GM12865 (cell line): ENCODE results near the gene LRRC39.

Source experiments
- DNase-seq: peaks from one replicate; pipeline ENCODE4 v3.0.0; 2010; ENCODE audit warnings: low read depth
- H3K4me3 ChIP-seq: 2 replicates; pipeline ENCODE4 v1.5.1; 2011; ENCODE audit warnings: mild to moderate bottlenecking, low read depth, low read length, control low read depth
- TF ChIP-seq, protein P1 (sequence below): IDR thresholded peaks from 2 replicates; pipeline ENCODE4 v1.5.1; 2011; ENCODE audit warnings: low read length, control low read depth, low read depth, inconsistent platforms; ENCODE audit not compliant: insufficient read depth; ENCODE audit errors: missing control alignments

The LRRC39 gene

DNA sequence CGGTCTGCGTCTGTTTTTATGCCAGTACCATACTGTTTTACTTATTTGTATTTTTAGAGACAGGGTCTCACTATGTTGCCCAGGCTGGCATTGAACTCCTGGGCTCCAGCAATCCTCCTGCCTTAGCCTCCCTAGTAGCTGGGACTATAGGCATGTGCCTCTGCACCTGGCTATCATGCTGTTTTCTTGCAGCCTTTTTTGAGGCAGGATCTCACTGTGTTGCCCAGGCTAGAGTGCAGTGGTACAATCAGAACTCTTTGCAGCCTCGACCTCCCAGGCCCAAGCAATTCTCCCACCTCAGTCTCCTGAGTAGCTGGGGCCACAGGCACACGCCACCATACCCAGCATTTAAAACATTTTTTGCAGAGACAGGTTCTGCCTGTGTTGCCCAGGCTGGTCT is 5.3 kb upstream of the LRRC39 start:
- no peak for DNase-seq
- no peak overlapping the region for H3K4me3 ChIP-seq
- TF ChIP-seq, protein P1, sequence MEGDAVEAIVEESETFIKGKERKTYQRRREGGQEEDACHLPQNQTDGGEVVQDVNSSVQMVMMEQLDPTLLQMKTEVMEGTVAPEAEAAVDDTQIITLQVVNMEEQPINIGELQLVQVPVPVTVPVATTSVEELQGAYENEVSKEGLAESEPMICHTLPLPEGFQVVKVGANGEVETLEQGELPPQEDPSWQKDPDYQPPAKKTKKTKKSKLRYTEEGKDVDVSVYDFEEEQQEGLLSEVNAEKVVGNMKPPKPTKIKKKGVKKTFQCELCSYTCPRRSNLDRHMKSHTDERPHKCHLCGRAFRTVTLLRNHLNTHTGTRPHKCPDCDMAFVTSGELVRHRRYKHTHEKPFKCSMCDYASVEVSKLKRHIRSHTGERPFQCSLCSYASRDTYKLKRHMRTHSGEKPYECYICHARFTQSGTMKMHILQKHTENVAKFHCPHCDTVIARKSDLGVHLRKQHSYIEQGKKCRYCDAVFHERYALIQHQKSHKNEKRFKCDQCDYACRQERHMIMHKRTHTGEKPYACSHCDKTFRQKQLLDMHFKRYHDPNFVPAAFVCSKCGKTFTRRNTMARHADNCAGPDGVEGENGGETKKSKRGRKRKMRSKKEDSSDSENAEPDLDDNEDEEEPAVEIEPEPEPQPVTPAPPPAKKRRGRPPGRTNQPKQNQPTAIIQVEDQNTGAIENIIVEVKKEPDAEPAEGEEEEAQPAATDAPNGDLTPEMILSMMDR, result no peak

DNA sequence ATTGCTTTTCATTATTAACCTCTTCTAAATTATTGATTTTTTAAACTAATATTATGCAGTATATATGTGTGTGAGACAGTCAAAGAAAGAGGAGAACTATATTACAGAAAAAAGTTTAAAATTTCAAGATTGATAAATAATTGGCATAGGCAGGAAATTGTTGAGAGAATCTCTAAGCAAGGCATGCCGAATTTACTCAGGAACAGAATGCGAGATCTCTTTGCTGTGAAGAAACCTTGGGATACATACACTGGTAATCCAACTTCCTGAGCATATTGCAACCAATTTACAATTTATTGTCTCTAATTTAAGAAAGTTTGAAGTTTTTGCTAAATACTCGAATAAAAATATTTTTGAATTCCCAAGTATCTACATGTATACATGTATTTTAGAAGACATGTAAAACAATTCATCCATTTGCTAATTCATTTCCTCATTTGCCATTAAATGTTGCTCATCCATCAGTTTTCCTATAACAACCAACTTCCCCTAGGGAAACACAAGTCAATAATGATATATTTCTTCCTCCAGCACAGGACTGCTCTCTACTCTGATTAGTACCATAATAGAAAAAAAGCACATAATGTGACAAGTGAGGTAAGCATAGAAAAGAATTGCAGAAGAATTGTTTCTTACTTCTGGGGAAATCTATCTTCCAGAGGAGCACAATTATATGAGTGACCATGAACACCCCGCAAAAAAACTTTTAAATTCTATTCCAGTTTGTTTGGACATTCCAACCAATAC is 588 bp downstream of the LRRC39 start:
- no peak for DNase-seq
- TF ChIP-seq, protein P1, result no peak

DNA sequence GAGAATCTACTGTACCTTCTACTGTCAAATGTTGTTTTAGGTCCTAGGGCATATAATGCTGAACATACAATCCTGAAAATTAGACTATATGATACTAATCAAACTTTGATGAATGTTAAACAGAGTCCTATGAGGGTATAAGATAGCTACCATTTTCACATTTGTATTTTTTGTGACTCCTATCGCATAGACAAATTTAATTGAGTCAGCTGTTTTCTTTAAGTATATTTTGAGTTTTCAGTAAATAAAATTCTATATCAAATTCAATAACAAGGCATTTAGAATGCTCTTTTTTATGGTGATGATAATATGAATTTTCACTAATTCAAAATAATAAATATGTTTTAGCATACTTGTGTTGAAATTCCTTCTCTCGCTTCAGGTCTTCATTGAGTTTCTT is 10.0 kb downstream of the LRRC39 start:
- no peak overlapping the region for H3K4me3 ChIP-seq
- TF ChIP-seq, protein P1, result no peak
- DNase-seq, result no peak

More for the DNA sequence above, 588 bp downstream of the LRRC39 start:
- H3K4me3 ChIP-seq, result no peak overlapping the region

DNA sequence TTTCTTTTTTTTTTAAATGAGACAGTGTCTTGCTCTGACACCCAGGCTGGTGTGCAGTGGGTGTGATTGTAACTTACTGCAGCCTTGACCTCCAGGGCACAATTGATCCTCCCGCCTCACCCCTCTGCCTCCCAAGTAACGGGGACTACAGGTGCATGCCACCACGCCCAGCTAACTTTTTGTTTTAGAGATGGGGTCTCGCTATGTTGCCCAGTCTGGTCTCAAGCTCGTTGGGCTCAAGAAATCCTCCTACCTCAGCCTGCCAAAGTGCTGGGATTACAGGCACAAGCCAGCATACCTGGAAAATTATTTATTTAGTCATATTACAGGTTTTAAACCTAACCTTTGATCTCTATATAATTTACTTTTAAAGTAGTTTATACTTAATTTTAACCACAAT is 13.4 kb downstream of the LRRC39 start:
- no peak overlapping the region for H3K4me3 ChIP-seq
- no peak for DNase-seq
- TF ChIP-seq, protein P1, result no peak

DNA sequence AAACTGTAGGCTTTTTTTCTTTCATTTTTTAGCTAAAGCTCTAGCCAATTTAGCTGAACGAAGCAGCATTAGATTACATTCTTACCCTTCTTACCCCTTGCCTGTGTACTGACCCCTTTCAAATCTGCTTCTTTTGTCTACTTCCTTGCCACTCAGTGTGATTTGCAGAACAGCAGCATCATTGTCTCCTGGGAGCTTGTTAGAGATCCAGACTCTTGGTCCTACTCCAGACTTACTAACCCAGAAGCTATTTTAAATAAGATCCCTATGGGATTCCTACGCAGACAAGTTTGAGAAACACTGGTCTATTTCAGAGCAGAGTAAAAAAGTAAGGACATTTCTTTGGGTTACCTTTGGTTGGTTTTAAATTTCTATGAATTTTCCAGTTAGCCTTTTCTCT is 13.8 kb downstream of the LRRC39 start:
- TF ChIP-seq, protein P1, result no peak
- DNase-seq, result no peak
- no peak overlapping the region for H3K4me3 ChIP-seq

DNA sequence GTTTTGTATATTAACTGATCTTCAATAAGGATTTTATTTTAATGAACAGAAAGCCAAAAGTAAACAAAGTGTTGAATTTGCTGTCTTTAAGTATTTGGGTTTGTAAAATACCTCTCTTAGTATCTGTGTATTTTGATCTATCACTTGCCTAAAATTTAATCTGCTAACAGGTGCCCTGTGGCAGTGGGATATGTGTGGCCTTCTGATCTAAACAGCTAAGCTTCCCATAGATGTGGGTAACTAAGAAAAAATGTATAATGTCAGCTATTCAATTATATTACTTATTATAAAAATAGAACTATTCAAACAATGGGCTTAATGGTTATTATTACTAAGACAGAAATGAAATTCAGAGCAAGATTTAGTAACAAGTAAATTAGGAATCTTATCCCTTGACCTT is 15.2 kb downstream of the LRRC39 start:
- no peak overlapping the region for H3K4me3 ChIP-seq
- TF ChIP-seq, protein P1, result no peak
- DNase-seq, result no peak

DNA sequence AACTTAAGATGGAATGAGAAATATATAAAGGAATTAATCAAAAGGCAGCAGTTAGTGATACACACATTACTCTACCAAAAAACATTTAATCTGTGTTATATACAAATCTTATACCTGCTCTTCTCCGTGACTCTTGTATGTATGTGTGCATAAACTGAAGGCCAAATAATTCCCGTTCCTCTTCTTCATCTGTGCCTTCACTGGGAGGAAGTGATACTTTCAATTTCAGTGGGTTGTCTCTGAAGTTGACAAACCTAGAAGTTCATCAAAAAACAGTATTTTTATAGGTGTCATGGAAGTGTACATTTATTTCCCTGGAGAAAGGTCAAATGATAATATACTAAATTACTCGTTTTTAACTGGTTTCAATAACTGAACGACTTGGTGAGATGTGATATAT is 25.8 kb downstream of the LRRC39 start:
- H3K4me3 ChIP-seq, result no peak overlapping the region
- TF ChIP-seq, protein P1, result no peak
- peak; percentile 42 for DNase-seq
